ENCODE data around the gene GPR37. TPM values are rescaled to one million over a fixed set of nuclear protein-coding genes. Genes with fewer than 3 reads are reported as not detected.
A peak's percentile ranks its signal among the peaks of the same experiment; 100 is the strongest.

GPR37 gene
- total RNA-seq, 1 donor from 2014 or later: 4.7 TPM

DNA sequence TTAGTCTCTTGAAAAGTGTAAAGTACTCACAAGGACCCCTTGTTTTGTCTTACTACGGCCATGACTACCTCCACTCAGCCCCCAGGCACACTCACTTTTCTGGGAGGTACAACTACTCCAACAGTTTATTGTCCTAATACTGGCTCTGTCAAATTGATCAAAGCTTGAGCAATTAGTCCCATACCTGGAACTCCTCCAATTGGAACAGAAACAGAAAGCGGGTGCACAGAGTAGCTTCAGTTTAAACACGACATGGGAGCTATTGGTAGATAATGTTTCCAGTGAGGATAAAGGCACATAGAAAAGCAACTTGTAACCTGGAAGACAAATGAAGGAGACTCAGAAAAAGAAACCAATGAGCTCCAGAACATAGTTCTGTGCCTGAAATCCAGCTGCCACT lies 7.7 kb upstream of the GPR37 start:
- Mint-ChIP-seq H3K27ac (no peak overlapping the region), H3K27me3 (ENCODE audit: low read depth) (no peaks in the 10 kb centered on the region), H3K9me3 (no peaks in the 10 kb centered on the region), H3K4me1 (peaks cover 1% of the 10 kb centered on the region), H3K36me3 (no peaks in the 10 kb centered on the region), H3K4me3 (no peak overlapping the region)
- no peak for DNase-seq (ENCODE audit: low spot score in 2 of 2, unreplicated experiment in 2 of 2)
- TF ChIP-seq, protein P1, sequence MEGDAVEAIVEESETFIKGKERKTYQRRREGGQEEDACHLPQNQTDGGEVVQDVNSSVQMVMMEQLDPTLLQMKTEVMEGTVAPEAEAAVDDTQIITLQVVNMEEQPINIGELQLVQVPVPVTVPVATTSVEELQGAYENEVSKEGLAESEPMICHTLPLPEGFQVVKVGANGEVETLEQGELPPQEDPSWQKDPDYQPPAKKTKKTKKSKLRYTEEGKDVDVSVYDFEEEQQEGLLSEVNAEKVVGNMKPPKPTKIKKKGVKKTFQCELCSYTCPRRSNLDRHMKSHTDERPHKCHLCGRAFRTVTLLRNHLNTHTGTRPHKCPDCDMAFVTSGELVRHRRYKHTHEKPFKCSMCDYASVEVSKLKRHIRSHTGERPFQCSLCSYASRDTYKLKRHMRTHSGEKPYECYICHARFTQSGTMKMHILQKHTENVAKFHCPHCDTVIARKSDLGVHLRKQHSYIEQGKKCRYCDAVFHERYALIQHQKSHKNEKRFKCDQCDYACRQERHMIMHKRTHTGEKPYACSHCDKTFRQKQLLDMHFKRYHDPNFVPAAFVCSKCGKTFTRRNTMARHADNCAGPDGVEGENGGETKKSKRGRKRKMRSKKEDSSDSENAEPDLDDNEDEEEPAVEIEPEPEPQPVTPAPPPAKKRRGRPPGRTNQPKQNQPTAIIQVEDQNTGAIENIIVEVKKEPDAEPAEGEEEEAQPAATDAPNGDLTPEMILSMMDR (IDR thresholded peaks at IDR 0.05; ENCODE audit: unreplicated experiment): no peak

DNA sequence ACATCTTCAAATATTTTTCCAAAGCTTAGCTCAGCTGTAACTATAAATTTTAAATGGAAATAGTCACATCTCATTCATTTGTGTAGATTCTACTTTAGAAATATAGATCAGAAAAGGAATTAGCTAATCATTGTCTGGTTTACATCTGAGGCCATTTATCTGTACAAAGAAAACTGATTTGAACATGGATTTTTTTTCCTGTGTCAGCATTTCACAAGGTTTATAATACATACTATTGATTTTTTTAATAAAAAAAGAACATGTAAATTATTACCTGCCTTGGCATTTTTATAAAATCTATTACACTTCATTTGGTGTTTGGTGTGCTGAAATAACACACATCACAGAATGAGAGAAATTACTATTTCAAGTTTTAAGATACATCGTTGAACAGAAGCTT lies 3.5 kb upstream of the GPR37 start:
- TF ChIP-seq, protein P1 (IDR thresholded peaks at IDR 0.05; ENCODE audit: unreplicated experiment): no peak
- Mint-ChIP-seq H3K27me3 (ENCODE audit: low read depth) (peaks cover 16% of the 10 kb centered on the region), H3K27ac (no peak overlapping the region), H3K9me3 (no peaks in the 10 kb centered on the region), H3K4me1 (peaks cover 5% of the 10 kb centered on the region), H3K36me3 (no peaks in the 10 kb centered on the region), H3K4me3 (no peak overlapping the region)
- DNase-seq (ENCODE audit: low spot score in 2 of 2, unreplicated experiment in 2 of 2): no peak

GRCh38 chr7:124768525-124768924 lies 2.9 kb upstream of the GPR37 start:
- no peak overlapping the region for H3K4me3 Mint-ChIP-seq
- TF ChIP-seq, protein P1 (IDR thresholded peaks at IDR 0.05; ENCODE audit: unreplicated experiment): no peak
- H3K36me3 Mint-ChIP-seq: no peaks in the 10 kb centered on the region
- peaks cover 22% of the 10 kb centered on the region for H3K27me3 Mint-ChIP-seq (ENCODE audit: low read depth)
- H3K9me3 Mint-ChIP-seq: no peaks in the 10 kb centered on the region
- no peak overlapping the region for H3K27ac Mint-ChIP-seq
- no peak for DNase-seq (ENCODE audit: low spot score in 2 of 2, unreplicated experiment in 2 of 2)
- peaks cover 10% of the 10 kb centered on the region for H3K4me1 Mint-ChIP-seq

DNA sequence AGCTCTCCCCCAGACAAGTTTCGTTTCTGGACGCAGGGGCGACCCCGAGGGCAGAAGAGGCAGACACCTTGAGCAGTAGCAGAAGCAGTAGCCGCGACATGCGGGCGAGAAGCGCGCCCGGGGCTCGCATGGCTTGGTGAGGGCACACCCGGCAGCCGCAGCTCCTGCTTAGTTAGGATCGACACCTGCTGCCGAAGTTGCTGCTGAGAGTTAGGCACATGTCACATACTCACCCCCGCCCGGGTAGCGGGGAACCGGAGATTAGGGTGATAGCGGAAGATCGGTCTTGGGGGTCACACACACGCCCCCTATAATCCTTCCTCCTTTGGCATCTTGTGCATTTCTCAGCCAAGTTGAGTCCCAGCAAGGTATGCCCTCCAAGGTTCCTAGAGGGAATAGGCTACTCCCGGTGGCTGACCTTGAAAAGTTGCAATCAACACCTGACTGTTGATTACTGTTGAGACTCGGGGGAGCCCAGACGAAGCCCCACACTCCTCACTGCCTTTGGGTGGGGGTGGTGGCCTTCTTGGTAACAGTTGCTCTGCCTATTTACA lies 668 bp downstream of the GPR37 start:
- TF ChIP-seq, protein P1 (IDR thresholded peaks at IDR 0.05; ENCODE audit: unreplicated experiment): no peak
- H3K9me3 Mint-ChIP-seq: peaks cover 4% of the 10 kb centered on the region
- H3K4me1 Mint-ChIP-seq: peaks cover 20% of the 10 kb centered on the region
- peaks cover 5% of the 10 kb centered on the region for H3K36me3 Mint-ChIP-seq
- DNase-seq (ENCODE audit: low spot score in 2 of 2, unreplicated experiment in 2 of 2): peak in 1 of 2 experiments; percentile 50
- H3K4me3 Mint-ChIP-seq: peak overlapping the region; percentile 84
- peaks cover 28% of the 10 kb centered on the region for H3K27me3 Mint-ChIP-seq (ENCODE audit: low read depth)
- peak overlapping the region; percentile 93 for H3K27ac Mint-ChIP-seq

GRCh38 chr7:124764051-124764846 lies 1.3 kb downstream of the GPR37 start:
- Mint-ChIP-seq H3K27me3 (ENCODE audit: low read depth) (peaks cover 28% of the 10 kb centered on the region), H3K36me3 (peaks cover 5% of the 10 kb centered on the region), H3K9me3 (peaks cover 4% of the 10 kb centered on the region), H3K27ac (peak overlapping the region; percentile 93), H3K4me3 (peak overlapping the region; percentile 84), H3K4me1 (peaks cover 20% of the 10 kb centered on the region)
- DNase-seq (ENCODE audit: low spot score in 2 of 2, unreplicated experiment in 2 of 2): no peak
- TF ChIP-seq, protein P1 (IDR thresholded peaks at IDR 0.05; ENCODE audit: unreplicated experiment): no peak

Data from mesothelial cell of epicardium (in vitro differentiated cells).